HCT116 (cell line): ENCODE results near the gene NFASC. TPM values are rescaled to one million over a fixed set of nuclear protein-coding genes. Genes with fewer than 3 reads are reported as not detected.

ENCODE experiments used
- ATAC-seq: fragments of 200-7000 bp; cut with Tn5 transposase; 2 replicates; pipeline ENCODE4 v1.9.1; 2020; ENCODE audit warnings: mild to moderate bottlenecking, moderate library complexity
- BruUV-seq: library from RNA; stranded (reverse); fragments of 400-500 nt; replicated peaks from 2 replicates; lab custom pipeline; 2021; lab: Mats Ljungman, UMichigan
- CTCF ChIA-PET: fragments of 300-600 bp; sonication (Branson Sonifier 250); formaldehyde crosslinking; loops from one replicate; lab custom pipeline; 2021; ENCODE audit warnings: antibody characterized with exemption; lab: Charles Lee
- POLR2A ChIA-PET: fragments of 300-600, 350-600 bp; sonication (Branson Sonifier 250); formaldehyde crosslinking; loops from one replicate; lab custom pipeline; 2021; ENCODE audit warnings: antibody characterized with exemption; lab: Charles Lee
- RAD21 ChIA-PET, 2 experiments: fragments of 300-600 bp; sonication (Branson Sonifier 250); formaldehyde crosslinking; loops; one replicate each; lab custom pipeline; 2023; ENCODE audit warnings: low total read pairs in 2 of 2; ENCODE audit not compliant: uncharacterized antibody in 2 of 2, unreplicated experiment in 2 of 2, low non-redundant PET in 1 of 2; lab: Charles Lee
- DNase-seq: peaks from one replicate; pipeline ENCODE4 v3.0.0-alpha.2; 2010; ENCODE audit warnings: low read depth, low spot score
- H2AFZ ChIP-seq: fragments of 200-600 bp; shearing (Covaris generic), sonication (generic); 2 replicates; pipeline ENCODE4 v1.6.1; 2017; ENCODE audit warnings: low read depth, mixed run types, mixed read lengths, antibody characterized with exemption, low read length; ENCODE audit not compliant: poor library complexity, severe bottlenecking
- H3K27ac ChIP-seq: 2 replicates; pipeline ENCODE4 v1.5.1; 2012; ENCODE audit warnings: low read depth, low read length
- H3K27me3 ChIP-seq: fragments of 200-600 bp; sonication (generic); 2 replicates; pipeline ENCODE4 v1.6.1; 2016; ENCODE audit warnings: mixed run types, low read length, mixed read lengths; ENCODE audit not compliant: insufficient read depth
- H3K36me3 ChIP-seq, 2 experiments: fragments of 200-500 bp in 1 of 2; fragments of 200-600 bp in 1 of 2; sonication (Bioruptor generic) in 1 of 2; sonication (generic) in 1 of 2; 2 replicates each; pipeline versions ENCODE4 v1.5.1 to v1.6.1; 2014 to 2016; ENCODE audit warnings: low read length in 2 of 2, inconsistent platforms in 1 of 2, mixed read lengths in 1 of 2, mixed run types in 1 of 2; ENCODE audit not compliant: insufficient read depth in 2 of 2, control insufficient read depth in 1 of 2
- H3K4me1 ChIP-seq, 2 experiments: fragments of 200-600 bp in 1 of 2; sonication (generic) in 1 of 2; 2 replicates each; pipeline versions ENCODE4 v1.5.1 to v1.6.1; 2012 to 2017; ENCODE audit warnings: low read length in 2 of 2, inconsistent platforms in 1 of 2, mild to moderate bottlenecking in 1 of 2, mixed read lengths in 1 of 2, mixed run types in 1 of 2, moderate library complexity in 1 of 2; ENCODE audit not compliant: insufficient read depth in 2 of 2, control insufficient read depth in 1 of 2
- H3K4me2 ChIP-seq: fragments of 200-600 bp; sonication (generic); 2 replicates; pipeline ENCODE4 v1.6.1; 2017; ENCODE audit warnings: mixed run types, low read length, mixed read lengths
- H3K4me3 ChIP-seq, 2 experiments: fragments of 200-600 bp in 1 of 2; sonication (generic) in 1 of 2; replicated peaks in 1 of 2; 2 replicates each; pipeline ENCODE4 v1.5.1; 2011 to 2016; ENCODE audit warnings: low read length in 2 of 2, control low read depth in 1 of 2, low read depth in 1 of 2, mild to moderate bottlenecking in 1 of 2, mixed read lengths in 1 of 2, mixed run types in 1 of 2
- H3K79me2 ChIP-seq: fragments of 200-600 bp; sonication (generic); 2 replicates; pipeline ENCODE4 v1.6.1; 2017; ENCODE audit warnings: mild to moderate bottlenecking, mixed run types, low read length, moderate library complexity, mixed read lengths; ENCODE audit not compliant: insufficient read depth
- H3K9ac ChIP-seq: fragments of 200-600 bp; sonication (generic); 2 replicates; pipeline ENCODE4 v1.6.1; 2016; ENCODE audit warnings: low read length, mixed read lengths
- H3K9me2 ChIP-seq: fragments of 200-600 bp; sonication (generic), shearing (Covaris generic); 2 replicates; pipeline ENCODE4 v1.6.1; 2017; ENCODE audit warnings: mixed run types, mild to moderate bottlenecking, moderate library complexity; ENCODE audit not compliant: insufficient read depth
- H3K9me3 ChIP-seq, 2 experiments: fragments of 200-500 bp in 1 of 2; fragments of 200-600 bp in 1 of 2; sonication (Bioruptor generic) in 1 of 2; sonication (generic) in 1 of 2; 2 replicates each; pipeline ENCODE4 v1.6.1; 2014 to 2017; ENCODE audit warnings: low read length in 2 of 2, mixed read lengths in 2 of 2, inconsistent platforms in 1 of 2, low read depth in 1 of 2, mild to moderate bottlenecking in 1 of 2, mixed run types in 1 of 2, moderate library complexity in 1 of 2; ENCODE audit not compliant: control insufficient read depth in 1 of 2, insufficient read depth in 1 of 2
- H4K20me1 ChIP-seq: fragments of 200-600 bp; sonication (generic), shearing (Covaris generic); 2 replicates; pipeline ENCODE4 v1.6.1; 2017; ENCODE audit warnings: mixed run types, mild to moderate bottlenecking, moderate library complexity; ENCODE audit not compliant: insufficient read depth
- CBX3 ChIP-seq: IDR thresholded peaks from 2 replicates; pipeline ENCODE4 v1.6.1; 2012; ENCODE audit warnings: low read depth
- CEBPB ChIP-seq: IDR thresholded peaks from 2 replicates; pipeline ENCODE4 v1.6.1; 2012; ENCODE audit warnings: low read depth
- EZH2phosphoT487 ChIP-seq: fragments of 200-600 bp; IDR thresholded peaks from 2 replicates; pipeline ENCODE4 v1.6.1; 2018; ENCODE audit warnings: antibody characterized with exemption, borderline replicate concordance
- POLR2AphosphoS5 ChIP-seq: IDR thresholded peaks from 2 replicates; pipeline ENCODE4 v1.6.1; 2011; ENCODE audit warnings: mild to moderate bottlenecking, low read depth, low read length, moderate library complexity
- RAD21 ChIP-seq: IDR thresholded peaks from 2 replicates; pipeline ENCODE4 v1.6.1; 2012; ENCODE audit warnings: low read depth, mild to moderate bottlenecking
- SIN3A ChIP-seq: IDR thresholded peaks from 2 replicates; pipeline ENCODE4 v1.6.1; 2012; ENCODE audit warnings: low read depth
- SP1 ChIP-seq: IDR thresholded peaks from 2 replicates; pipeline ENCODE4 v1.6.1; 2012; ENCODE audit warnings: low read depth
- SRF ChIP-seq: IDR thresholded peaks from 2 replicates; pipeline ENCODE4 v1.6.1; 2012; ENCODE audit warnings: low read depth
- TCF7L2 ChIP-seq: IDR thresholded peaks from 2 replicates; pipeline ENCODE4 v1.7.0; 2011; ENCODE audit warnings: borderline replicate concordance, inconsistent platforms; ENCODE audit not compliant: insufficient read depth, insufficient read length; ENCODE audit errors: extremely low read depth
- YY1 ChIP-seq: IDR thresholded peaks from 2 replicates; pipeline ENCODE4 v1.6.1; 2011; ENCODE audit warnings: low read length, low read depth, moderate library complexity, mild to moderate bottlenecking; ENCODE audit not compliant: insufficient replicate concordance; ENCODE audit errors: extremely low read depth
- ZFX ChIP-seq: fragments of 450-650 bp; IDR thresholded peaks from 2 replicates; pipeline ENCODE4 v1.6.1; 2017
- ZNF274 ChIP-seq: fragments of 200-500 bp; sonication (Bioruptor generic); IDR thresholded peaks from 2 replicates; pipeline ENCODE4 v1.6.1; 2014; ENCODE audit warnings: mild to moderate bottlenecking, low read depth, low read length, inconsistent platforms
- intact Hi-C: fragments of 100-400 bp; cut with micrococcal nuclease; formaldehyde crosslinking; loops from 2 replicates; pipeline ENCODE4 v1.10.0; 2022
- total RNA-seq: library from RNA; stranded (reverse); gene quantifications from one replicate; pipeline ENCODE4 v1.2.1, GENCODE V29; 2021; ENCODE audit not compliant: unreplicated experiment
- TF ChIP-seq, protein P1 (sequence below): IDR thresholded peaks from 2 replicates; pipeline ENCODE4 v1.6.1; 2012
- TF ChIP-seq, protein P2 (sequence below), 3 experiments: fragments of 200-600 bp in 1 of 3; sonication (generic) in 1 of 3; IDR thresholded peaks in 2 of 3; conservative IDR thresholded peaks in 1 of 3; 2 replicates each; pipeline ENCODE4 v1.5.1; 2012 to 2017; ENCODE audit warnings: low read depth in 2 of 3, low read length in 2 of 3, antibody characterized with exemption in 1 of 3, borderline replicate concordance in 1 of 3, control low read depth in 1 of 3, mild to moderate bottlenecking in 1 of 3, mixed read lengths in 1 of 3, mixed run types in 1 of 3, moderate library complexity in 1 of 3; ENCODE audit not compliant: insufficient read depth in 1 of 3
- TF ChIP-seq, protein P3 (sequence below): IDR thresholded peaks from 2 replicates; pipeline ENCODE4 v1.6.1; 2012; ENCODE audit warnings: low read depth
- TF ChIP-seq, protein P4 (sequence below): IDR thresholded peaks from 2 replicates; pipeline ENCODE4 v1.6.1; 2012
- TF ChIP-seq, protein P5 (sequence below): IDR thresholded peaks from 2 replicates; pipeline ENCODE4 v1.6.1; 2011; ENCODE audit warnings: mild to moderate bottlenecking, low read length, moderate library complexity; ENCODE audit not compliant: insufficient replicate concordance; ENCODE audit errors: extremely low read depth

NFASC gene
- total RNA-seq, 1 experiment from 2014 or later = 0.57 TPM

DNA sequence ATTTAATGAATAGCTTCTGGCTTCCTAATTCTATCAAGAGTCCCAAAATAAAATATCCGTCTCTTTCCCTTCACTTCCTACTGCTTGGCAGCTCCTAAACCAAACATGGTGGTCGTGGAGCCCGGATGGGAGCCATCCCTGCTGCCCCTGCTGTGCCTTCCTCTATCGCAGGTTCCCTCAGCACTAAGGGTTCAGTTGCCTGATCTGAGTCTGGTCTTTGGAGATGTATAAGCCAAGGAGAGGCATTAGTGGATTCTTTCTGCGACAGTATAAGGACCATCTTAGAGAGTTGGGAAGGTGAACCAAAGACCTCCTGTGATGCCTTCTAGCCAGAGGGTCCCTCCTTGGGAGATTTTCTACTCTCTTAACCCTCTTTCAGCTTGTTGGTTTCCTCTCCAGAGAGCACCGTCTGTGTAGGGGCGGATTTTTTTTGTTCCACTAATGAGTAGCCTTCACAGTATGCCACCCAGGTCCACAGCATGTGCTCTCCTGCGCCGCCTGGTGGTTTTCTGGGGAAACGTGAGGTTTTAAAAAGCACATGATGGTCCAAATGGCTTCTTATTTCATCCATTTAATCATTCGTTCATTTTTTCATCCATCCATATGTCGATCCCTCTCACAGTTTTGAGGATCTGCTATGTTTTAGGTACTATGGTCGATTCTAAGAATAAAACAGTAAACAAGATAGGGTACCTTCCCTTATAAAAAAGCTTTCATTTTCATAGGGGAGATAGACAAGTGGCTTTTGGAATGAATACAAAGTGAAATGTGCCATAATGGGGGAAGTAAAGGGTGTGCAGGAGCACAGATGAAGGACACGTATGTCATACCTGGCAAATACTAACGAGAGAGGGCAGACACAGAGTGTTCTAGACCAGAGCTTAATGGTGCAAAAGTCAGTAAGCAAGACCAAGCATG, 71.0 kb downstream of the NFASC start:
- Histone ChIP-seq H3K9me3 (no peaks in the 10 kb centered on the region), H3K4me3 (no peak overlapping the region), H3K27me3 (peaks cover 18% of the 10 kb centered on the region; the same call in 1 of the 2 replicates), H3K4me2 (0 out of 2 replicates have a peak overlapping the region, but pooled peaks have one; percentile 1), H2AFZ (peak overlapping the region; percentile 73), H3K9ac (no peak overlapping the region), H3K79me2 (no peaks in the 10 kb centered on the region), H3K27ac (no peak overlapping the region), H3K9me2 (no peaks in the 10 kb centered on the region), H4K20me1 (no peaks in the 10 kb centered on the region), H3K4me1 (no peaks in the 10 kb centered on the region), H3K36me3 (no peaks in the 10 kb centered on the region)
- peak; percentile 34 for DNase-seq
- ChIA-PET CTCF (interaction anchor here (0.7 to 2.8 kb wide), 15 partner anchors 8 to 376 kb away, joined by 3 to 44 read pairs (median 4); no protein-coding TSS in a partner anchor), RAD21 (no interaction called here), POLR2A (no interaction called here)
- no TSS peak for BruUV-seq
- intact Hi-C loops = loop anchor here (1.0 to 10.0 kb wide), 3 partner anchors 114 to 377 kb away; no protein-coding TSS in a partner anchor
- ATAC-seq = peak; percentile 93
- TF ChIP-seq, protein P1, sequence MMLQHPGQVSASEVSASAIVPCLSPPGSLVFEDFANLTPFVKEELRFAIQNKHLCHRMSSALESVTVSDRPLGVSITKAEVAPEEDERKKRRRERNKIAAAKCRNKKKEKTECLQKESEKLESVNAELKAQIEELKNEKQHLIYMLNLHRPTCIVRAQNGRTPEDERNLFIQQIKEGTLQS = no peak
- no peak for TF ChIP-seq POLR2AphosphoS5
- peak; percentile 20 for TF ChIP-seq YY1
- TF ChIP-seq, protein P2, sequence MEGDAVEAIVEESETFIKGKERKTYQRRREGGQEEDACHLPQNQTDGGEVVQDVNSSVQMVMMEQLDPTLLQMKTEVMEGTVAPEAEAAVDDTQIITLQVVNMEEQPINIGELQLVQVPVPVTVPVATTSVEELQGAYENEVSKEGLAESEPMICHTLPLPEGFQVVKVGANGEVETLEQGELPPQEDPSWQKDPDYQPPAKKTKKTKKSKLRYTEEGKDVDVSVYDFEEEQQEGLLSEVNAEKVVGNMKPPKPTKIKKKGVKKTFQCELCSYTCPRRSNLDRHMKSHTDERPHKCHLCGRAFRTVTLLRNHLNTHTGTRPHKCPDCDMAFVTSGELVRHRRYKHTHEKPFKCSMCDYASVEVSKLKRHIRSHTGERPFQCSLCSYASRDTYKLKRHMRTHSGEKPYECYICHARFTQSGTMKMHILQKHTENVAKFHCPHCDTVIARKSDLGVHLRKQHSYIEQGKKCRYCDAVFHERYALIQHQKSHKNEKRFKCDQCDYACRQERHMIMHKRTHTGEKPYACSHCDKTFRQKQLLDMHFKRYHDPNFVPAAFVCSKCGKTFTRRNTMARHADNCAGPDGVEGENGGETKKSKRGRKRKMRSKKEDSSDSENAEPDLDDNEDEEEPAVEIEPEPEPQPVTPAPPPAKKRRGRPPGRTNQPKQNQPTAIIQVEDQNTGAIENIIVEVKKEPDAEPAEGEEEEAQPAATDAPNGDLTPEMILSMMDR (IDR thresholded peaks at IDR 0.05 in 2 of 3, conservative IDR thresholded peaks at IDR 0.05 in 1 of 3; ENCODE audit: borderline replicate concordance in 1 of 3, insufficient read depth in 1 of 3, low read depth in 2 of 3, low read length in 2 of 3) = peak; percentile 87 to 95 (median 95)
- peak; percentile 76 for TF ChIP-seq RAD21
- TF ChIP-seq TCF7L2 = no peak
- TF ChIP-seq, protein P3, sequence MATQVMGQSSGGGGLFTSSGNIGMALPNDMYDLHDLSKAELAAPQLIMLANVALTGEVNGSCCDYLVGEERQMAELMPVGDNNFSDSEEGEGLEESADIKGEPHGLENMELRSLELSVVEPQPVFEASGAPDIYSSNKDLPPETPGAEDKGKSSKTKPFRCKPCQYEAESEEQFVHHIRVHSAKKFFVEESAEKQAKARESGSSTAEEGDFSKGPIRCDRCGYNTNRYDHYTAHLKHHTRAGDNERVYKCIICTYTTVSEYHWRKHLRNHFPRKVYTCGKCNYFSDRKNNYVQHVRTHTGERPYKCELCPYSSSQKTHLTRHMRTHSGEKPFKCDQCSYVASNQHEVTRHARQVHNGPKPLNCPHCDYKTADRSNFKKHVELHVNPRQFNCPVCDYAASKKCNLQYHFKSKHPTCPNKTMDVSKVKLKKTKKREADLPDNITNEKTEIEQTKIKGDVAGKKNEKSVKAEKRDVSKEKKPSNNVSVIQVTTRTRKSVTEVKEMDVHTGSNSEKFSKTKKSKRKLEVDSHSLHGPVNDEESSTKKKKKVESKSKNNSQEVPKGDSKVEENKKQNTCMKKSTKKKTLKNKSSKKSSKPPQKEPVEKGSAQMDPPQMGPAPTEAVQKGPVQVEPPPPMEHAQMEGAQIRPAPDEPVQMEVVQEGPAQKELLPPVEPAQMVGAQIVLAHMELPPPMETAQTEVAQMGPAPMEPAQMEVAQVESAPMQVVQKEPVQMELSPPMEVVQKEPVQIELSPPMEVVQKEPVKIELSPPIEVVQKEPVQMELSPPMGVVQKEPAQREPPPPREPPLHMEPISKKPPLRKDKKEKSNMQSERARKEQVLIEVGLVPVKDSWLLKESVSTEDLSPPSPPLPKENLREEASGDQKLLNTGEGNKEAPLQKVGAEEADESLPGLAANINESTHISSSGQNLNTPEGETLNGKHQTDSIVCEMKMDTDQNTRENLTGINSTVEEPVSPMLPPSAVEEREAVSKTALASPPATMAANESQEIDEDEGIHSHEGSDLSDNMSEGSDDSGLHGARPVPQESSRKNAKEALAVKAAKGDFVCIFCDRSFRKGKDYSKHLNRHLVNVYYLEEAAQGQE = no peak
- TF ChIP-seq EZH2phosphoT487 = no peak
- no peak for TF ChIP-seq ZFX
- TF ChIP-seq CBX3 = no peak
- no peak for TF ChIP-seq CEBPB
- TF ChIP-seq SRF = no peak
- TF ChIP-seq, protein P4, sequence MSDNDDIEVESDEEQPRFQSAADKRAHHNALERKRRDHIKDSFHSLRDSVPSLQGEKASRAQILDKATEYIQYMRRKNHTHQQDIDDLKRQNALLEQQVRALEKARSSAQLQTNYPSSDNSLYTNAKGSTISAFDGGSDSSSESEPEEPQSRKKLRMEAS = peak; percentile 48; the same call in 1 of the 2 replicates
- TF ChIP-seq, protein P5, sequence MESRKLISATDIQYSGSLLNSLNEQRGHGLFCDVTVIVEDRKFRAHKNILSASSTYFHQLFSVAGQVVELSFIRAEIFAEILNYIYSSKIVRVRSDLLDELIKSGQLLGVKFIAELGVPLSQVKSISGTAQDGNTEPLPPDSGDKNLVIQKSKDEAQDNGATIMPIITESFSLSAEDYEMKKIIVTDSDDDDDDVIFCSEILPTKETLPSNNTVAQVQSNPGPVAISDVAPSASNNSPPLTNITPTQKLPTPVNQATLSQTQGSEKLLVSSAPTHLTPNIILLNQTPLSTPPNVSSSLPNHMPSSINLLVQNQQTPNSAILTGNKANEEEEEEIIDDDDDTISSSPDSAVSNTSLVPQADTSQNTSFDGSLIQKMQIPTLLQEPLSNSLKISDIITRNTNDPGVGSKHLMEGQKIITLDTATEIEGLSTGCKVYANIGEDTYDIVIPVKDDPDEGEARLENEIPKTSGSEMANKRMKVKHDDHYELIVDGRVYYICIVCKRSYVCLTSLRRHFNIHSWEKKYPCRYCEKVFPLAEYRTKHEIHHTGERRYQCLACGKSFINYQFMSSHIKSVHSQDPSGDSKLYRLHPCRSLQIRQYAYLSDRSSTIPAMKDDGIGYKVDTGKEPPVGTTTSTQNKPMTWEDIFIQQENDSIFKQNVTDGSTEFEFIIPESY = no peak
- TF ChIP-seq SIN3A = no peak
- TF ChIP-seq SP1 = no peak
- TF ChIP-seq ZNF274 = no peak
